Ishikawa (cell line): Measurements from ENCODE around the gene PLCL2.

Experiments used
- CEBPB ChIP-seq: IDR thresholded peaks from 2 replicates; pipeline ENCODE4 v1.6.1; 2012
- CREB1 ChIP-seq: IDR thresholded peaks from 2 replicates; pipeline ENCODE4 v1.6.1; 2012; ENCODE audit warnings: low read depth
- EGR1 ChIP-seq: IDR thresholded peaks from 2 replicates; pipeline ENCODE4 v1.6.1; 2012
- EP300 ChIP-seq: IDR thresholded peaks from 2 replicates; pipeline ENCODE4 v1.6.1; 2012; ENCODE audit warnings: borderline replicate concordance
- FOXM1 ChIP-seq: IDR thresholded peaks from 2 replicates; pipeline ENCODE4 v1.6.1; 2012; ENCODE audit warnings: low read depth, borderline replicate concordance
- MAX ChIP-seq: IDR thresholded peaks from 2 replicates; pipeline ENCODE4 v1.6.1; 2012
- NFIC ChIP-seq: IDR thresholded peaks from 2 replicates; pipeline ENCODE4 v1.6.1; 2012
- RAD21 ChIP-seq: IDR thresholded peaks from 2 replicates; pipeline ENCODE4 v1.6.1; 2012; ENCODE audit warnings: low read depth
- REST ChIP-seq: IDR thresholded peaks from 2 replicates; pipeline ENCODE4 v1.6.1; 2012; ENCODE audit warnings: low read depth, mild to moderate bottlenecking
- TAF1 ChIP-seq: IDR thresholded peaks from 2 replicates; pipeline ENCODE4 v1.6.1; 2012; ENCODE audit warnings: low read depth, mild to moderate bottlenecking
- TCF12 ChIP-seq: IDR thresholded peaks from 2 replicates; pipeline ENCODE4 v1.6.1; 2012; ENCODE audit warnings: low read depth
- TEAD4 ChIP-seq: IDR thresholded peaks from 2 replicates; pipeline ENCODE4 v1.6.1; 2012
- USF1 ChIP-seq: IDR thresholded peaks from 2 replicates; pipeline ENCODE4 v1.6.1; 2012
- YY1 ChIP-seq: IDR thresholded peaks from 2 replicates; pipeline ENCODE4 v1.6.1; 2012; ENCODE audit warnings: low read depth
- ZBTB7A ChIP-seq: IDR thresholded peaks from 2 replicates; pipeline ENCODE4 v1.6.1; 2012; ENCODE audit warnings: low read depth

Gene PLCL2

GRCh38 chr3:17110660-17111396, 226.1 kb downstream of the PLCL2 start:
- no peak for TF ChIP-seq TEAD4
- TF ChIP-seq USF1: no peak
- no peak for TF ChIP-seq TCF12
- no peak for TF ChIP-seq ZBTB7A
- no peak for TF ChIP-seq TAF1
- no peak for TF ChIP-seq EGR1
- no peak for TF ChIP-seq YY1
- TF ChIP-seq MAX: no peak
- no peak for TF ChIP-seq CREB1
- TF ChIP-seq REST: no peak
- TF ChIP-seq CEBPB: no peak
- TF ChIP-seq FOXM1: no peak

GRCh38 chr3:17111586-17111985, 226.8 kb downstream of the PLCL2 start:
- TF ChIP-seq YY1: no peak
- TF ChIP-seq EGR1: no peak
- no peak for TF ChIP-seq TEAD4
- no peak for TF ChIP-seq CREB1
- TF ChIP-seq REST: no peak
- no peak for TF ChIP-seq RAD21

DNA sequence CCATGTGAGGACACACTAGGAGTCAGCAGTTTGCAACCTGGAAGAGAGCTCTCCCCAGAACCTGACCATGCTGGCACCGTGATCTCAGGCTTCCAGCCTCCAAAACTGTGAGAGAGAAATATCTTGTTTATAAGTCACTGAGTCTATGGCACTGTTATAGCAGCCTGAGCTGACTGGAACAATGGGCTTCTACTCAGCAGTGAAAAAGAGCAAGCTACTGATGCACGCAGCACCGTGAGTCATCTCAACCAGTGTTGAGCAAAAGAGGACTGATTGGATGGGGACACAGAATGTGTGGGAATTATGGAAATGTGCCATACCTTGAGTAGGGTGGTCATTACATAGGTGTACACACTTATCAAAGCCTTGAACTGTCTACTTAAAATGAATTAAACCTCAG, 230.4 kb downstream of the PLCL2 start:
- no peak for TF ChIP-seq REST
- TF ChIP-seq TCF12: no peak
- no peak for TF ChIP-seq YY1
- TF ChIP-seq USF1: no peak
- no peak for TF ChIP-seq TEAD4
- no peak for TF ChIP-seq NFIC
- no peak for TF ChIP-seq EP300
- no peak for TF ChIP-seq MAX
- TF ChIP-seq CEBPB: no peak
- no peak for TF ChIP-seq FOXM1
- no peak for TF ChIP-seq RAD21
- no peak for TF ChIP-seq TAF1
- no peak for TF ChIP-seq ZBTB7A
- no peak for TF ChIP-seq EGR1
- TF ChIP-seq CREB1: no peak

GRCh38 chr3:17116007-17116600, 231.3 kb downstream of the PLCL2 start:
- no peak for TF ChIP-seq USF1
- 0 out of 2 replicates have a peak, but pooled peaks have one; percentile 26 for TF ChIP-seq CEBPB
